ENCODE data around the gene CEP120.

Gene CEP120

GRCh38 chr5:123300266-123300665 lies 122.9 kb downstream of the CEP120 start:
- no peak for DNase-seq (ENCODE audit: low spot score)
- no peak for TF ChIP-seq CTCF (IDR thresholded peaks at IDR 0.05; ENCODE audit: extremely low read depth, insufficient read depth, missing control alignments)
- in situ Hi-C loops (cut with MboI; ENCODE audit: low pct_unique_long_range_greater_than_20kb, low sequenced_read_pairs, unreplicated experiment) = no loop called here

GRCh38 chr5:123299136-123299535 lies 124.1 kb downstream of the CEP120 start:
- in situ Hi-C loops (cut with MboI; ENCODE audit: low pct_unique_long_range_greater_than_20kb, low sequenced_read_pairs, unreplicated experiment) = no loop called here
- no peak for DNase-seq (ENCODE audit: low spot score)
- no peak for TF ChIP-seq CTCF (IDR thresholded peaks at IDR 0.05; ENCODE audit: extremely low read depth, insufficient read depth, missing control alignments)

- TF ChIP-seq CTCF (IDR thresholded peaks at IDR 0.05; ENCODE audit: extremely low read depth, insufficient read depth, missing control alignments) = no peak
- in situ Hi-C loops (cut with MboI; ENCODE audit: low pct_unique_long_range_greater_than_20kb, low sequenced_read_pairs, unreplicated experiment) = no loop called here
Measured at GRCh38 chr5:123298335-123299030, 124.7 kb downstream of the CEP120 start.

GRCh38 chr5:123297866-123298265 lies 125.3 kb downstream of the CEP120 start:
- in situ Hi-C loops (cut with MboI; ENCODE audit: low pct_unique_long_range_greater_than_20kb, low sequenced_read_pairs, unreplicated experiment) = no loop called here
- TF ChIP-seq CTCF (IDR thresholded peaks at IDR 0.05; ENCODE audit: extremely low read depth, insufficient read depth, missing control alignments) = no peak
- DNase-seq (ENCODE audit: low spot score) = no peak

More at GRCh38 chr5:123298335-123299030, 124.7 kb downstream of the CEP120 start:
- DNase-seq (ENCODE audit: low spot score) = no peak

GRCh38 chr5:123297198-123297831 lies 125.9 kb downstream of the CEP120 start:
- DNase-seq (ENCODE audit: low spot score) = no peak
- in situ Hi-C loops (cut with MboI; ENCODE audit: low pct_unique_long_range_greater_than_20kb, low sequenced_read_pairs, unreplicated experiment) = no loop called here
- TF ChIP-seq CTCF (IDR thresholded peaks at IDR 0.05; ENCODE audit: extremely low read depth, insufficient read depth, missing control alignments) = no peak
